GM12892 (cell line): ENCODE results near the gene TULP4.

Experiments
- POLR2A ChIP-seq: IDR thresholded peaks from 2 replicates; pipeline ENCODE4 v1.6.1; 2011; ENCODE audit warnings: low read depth, low read length, control low read depth
- TAF1 ChIP-seq: IDR thresholded peaks from 2 replicates; pipeline ENCODE4 v1.6.1; 2011; ENCODE audit warnings: low read depth, mild to moderate bottlenecking, control low read depth, low read length, borderline replicate concordance

DNA sequence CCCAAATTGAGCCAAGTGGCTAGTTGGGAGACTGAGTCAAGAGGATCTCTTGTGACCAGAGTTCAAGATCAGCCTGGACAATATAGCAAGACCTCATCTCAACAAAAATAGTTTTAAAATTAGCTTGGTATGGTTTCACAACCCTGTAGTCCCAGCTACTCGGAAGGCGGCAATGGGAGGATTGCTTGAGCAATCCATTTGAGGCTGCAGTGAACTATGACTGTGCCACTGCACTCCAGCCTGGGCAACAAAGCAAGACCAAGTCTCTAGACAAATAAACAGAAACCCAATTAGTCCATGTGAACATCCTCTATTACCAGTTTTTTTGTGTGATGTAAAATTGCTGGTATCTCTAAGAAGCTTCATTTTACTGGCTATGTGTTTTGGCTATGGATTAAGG lies 106.2 kb downstream of the TULP4 start:
- TF ChIP-seq TAF1 (no peak), POLR2A (no peak)
